OCI-LY1 (cell line): Measurements from ENCODE around the gene GSC2.

ENCODE experiments used
- EZH2 ChIP-seq: fragments of 200-600 bp; sonication (generic), shearing (Covaris generic); IDR thresholded peaks from 2 replicates; pipeline ENCODE4 v1.8.0; 2017; ENCODE audit warnings: borderline replicate concordance, mixed run types, mild to moderate bottlenecking, antibody characterized with exemption, low read length, moderate library complexity, mixed read lengths
- TF ChIP-seq, protein P1 (sequence below): fragments of 200-600 bp; sonication (generic), shearing (Covaris generic); IDR thresholded peaks from 2 replicates; pipeline ENCODE4 v1.5.1; 2017; ENCODE audit warnings: mild to moderate bottlenecking, antibody characterized with exemption, low read length, moderate library complexity, mixed read lengths

DNA sequence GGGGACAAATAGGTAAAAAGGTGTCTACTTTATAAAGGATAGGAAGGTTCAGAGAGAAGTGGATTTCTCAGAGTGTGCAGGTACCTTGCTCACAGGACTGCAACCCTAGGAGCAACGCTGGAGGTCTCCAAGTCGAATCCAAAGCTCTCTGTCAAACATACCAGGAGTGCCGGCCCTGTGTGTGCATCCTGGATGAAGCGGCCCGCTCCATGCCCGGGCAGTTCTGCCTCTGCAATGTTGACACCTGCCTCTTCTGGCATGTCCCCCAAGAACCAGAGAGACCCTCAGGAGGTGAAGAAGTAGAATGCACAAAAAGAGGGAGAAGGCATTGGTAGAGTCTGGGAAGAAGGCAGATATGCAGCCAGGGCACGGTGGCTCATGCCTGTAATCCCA, 22.1 kb downstream of the GSC2 start:
- TF ChIP-seq, protein P1, sequence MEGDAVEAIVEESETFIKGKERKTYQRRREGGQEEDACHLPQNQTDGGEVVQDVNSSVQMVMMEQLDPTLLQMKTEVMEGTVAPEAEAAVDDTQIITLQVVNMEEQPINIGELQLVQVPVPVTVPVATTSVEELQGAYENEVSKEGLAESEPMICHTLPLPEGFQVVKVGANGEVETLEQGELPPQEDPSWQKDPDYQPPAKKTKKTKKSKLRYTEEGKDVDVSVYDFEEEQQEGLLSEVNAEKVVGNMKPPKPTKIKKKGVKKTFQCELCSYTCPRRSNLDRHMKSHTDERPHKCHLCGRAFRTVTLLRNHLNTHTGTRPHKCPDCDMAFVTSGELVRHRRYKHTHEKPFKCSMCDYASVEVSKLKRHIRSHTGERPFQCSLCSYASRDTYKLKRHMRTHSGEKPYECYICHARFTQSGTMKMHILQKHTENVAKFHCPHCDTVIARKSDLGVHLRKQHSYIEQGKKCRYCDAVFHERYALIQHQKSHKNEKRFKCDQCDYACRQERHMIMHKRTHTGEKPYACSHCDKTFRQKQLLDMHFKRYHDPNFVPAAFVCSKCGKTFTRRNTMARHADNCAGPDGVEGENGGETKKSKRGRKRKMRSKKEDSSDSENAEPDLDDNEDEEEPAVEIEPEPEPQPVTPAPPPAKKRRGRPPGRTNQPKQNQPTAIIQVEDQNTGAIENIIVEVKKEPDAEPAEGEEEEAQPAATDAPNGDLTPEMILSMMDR = no peak
- TF ChIP-seq EZH2 = no peak
